Activated CD8-positive, alpha-beta T cell treated with anti-CD3 and anti-CD28 coated beads, Interleukin-2, amount 10 ng/mL, durations not matched to agents 7 days and 5 days (primary cell): Measurements from ENCODE around the gene EIF3D. TPM values are rescaled to one million over a fixed set of nuclear protein-coding genes. Genes with fewer than 3 reads are reported as not detected.

Experiments used
- ATAC-seq: fragments of 150-1000 bp; cut with Tn5 transposase; one replicate; pipeline ENCODE4 v1.10.0; 2021; ENCODE audit warnings: moderate library complexity
- CTCF ChIA-PET: fragments of 350-600 bp; sonication (Branson Sonifier 250); formaldehyde crosslinking; loops from one replicate; lab custom pipeline; 2021; ENCODE audit warnings: antibody characterized with exemption; lab: Charles Lee
- POLR2A ChIA-PET: fragments of 350-600 bp; sonication (Branson Sonifier 250); formaldehyde crosslinking; loops from one replicate; lab custom pipeline; 2021; ENCODE audit warnings: antibody characterized with exemption; lab: Charles Lee
- DNase-seq: peaks from one replicate; pipeline ENCODE4 v3.0.0-alpha.2; 2020
- H3K27ac Mint-ChIP-seq: one replicate; pipeline ENCODE4 v1.8.0; 2021; ENCODE audit warnings: mild to moderate bottlenecking, mixed read lengths
- H3K27me3 Mint-ChIP-seq: one replicate; pipeline ENCODE4 v1.8.0; 2021; ENCODE audit warnings: low read depth, mixed read lengths
- H3K36me3 Mint-ChIP-seq: one replicate; pipeline ENCODE4 v1.8.0; 2021; ENCODE audit warnings: low read depth, mixed read lengths
- H3K4me1 Mint-ChIP-seq: one replicate; pipeline ENCODE4 v1.8.0; 2021; ENCODE audit warnings: low read depth, mixed read lengths
- H3K4me3 Mint-ChIP-seq: one replicate; pipeline ENCODE4 v1.8.0; 2021; ENCODE audit warnings: mild to moderate bottlenecking, mixed read lengths
- H3K9me3 Mint-ChIP-seq: one replicate; pipeline ENCODE4 v1.8.0; 2022; ENCODE audit warnings: mixed read lengths; ENCODE audit not compliant: insufficient read depth
- total RNA-seq, 2 experiments: library from RNA; stranded (reverse); gene quantifications; one replicate each; pipeline ENCODE4 v1.2.3, GENCODE V29; 2021

EIF3D gene
- total RNA-seq, 2 experiments from 2014 or later, result 186 to 190 TPM

DNA sequence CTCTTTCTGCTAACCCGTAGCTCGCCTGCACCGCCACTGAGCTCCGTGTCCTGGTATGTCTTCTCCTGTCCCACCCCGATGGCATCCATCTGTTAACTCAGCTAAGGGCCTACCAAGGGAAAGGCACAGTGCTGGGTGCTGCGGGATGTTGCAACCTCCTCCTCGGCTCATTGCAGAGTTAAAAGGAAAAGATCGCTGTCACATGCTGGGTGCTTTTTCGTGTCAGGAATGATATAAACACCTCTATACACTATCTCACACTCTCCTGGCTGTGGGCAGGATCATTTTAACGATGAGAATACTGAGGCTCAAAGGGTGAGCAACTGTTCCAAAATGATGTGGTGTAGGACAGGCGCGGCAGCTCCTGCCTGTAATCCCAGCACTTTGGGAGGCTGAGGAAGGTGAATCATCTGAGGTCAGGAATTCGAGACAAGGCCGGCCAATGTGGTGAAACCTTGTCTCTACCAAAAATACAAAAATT is 57.6 kb downstream of the EIF3D start:
- H3K36me3 Mint-ChIP-seq, result peaks cover 47% of the 10 kb centered on the region
- no peaks in the 10 kb centered on the region for H3K27me3 Mint-ChIP-seq
- H3K4me3 Mint-ChIP-seq, result no peak overlapping the region
- H3K9me3 Mint-ChIP-seq, result no peaks in the 10 kb centered on the region
- ChIA-PET POLR2A (interaction anchor here (1.1 kb wide), 2 partner anchors 80 to 83 kb away, joined by 3 read pairs; partner anchors contain the start of gene MYH9), CTCF (interaction anchor here (1.0 to 5.8 kb wide), 34 partner anchors 9 to 277 kb away, joined by 3 to 60 read pairs (median 8); partner anchors contain the start of genes FOXRED2 and TXN2)
- peaks cover 35% of the 10 kb centered on the region for H3K4me1 Mint-ChIP-seq
- DNase-seq, result no peak
- no peak for ATAC-seq
- peak overlapping the region; percentile 43 for H3K27ac Mint-ChIP-seq

DNA sequence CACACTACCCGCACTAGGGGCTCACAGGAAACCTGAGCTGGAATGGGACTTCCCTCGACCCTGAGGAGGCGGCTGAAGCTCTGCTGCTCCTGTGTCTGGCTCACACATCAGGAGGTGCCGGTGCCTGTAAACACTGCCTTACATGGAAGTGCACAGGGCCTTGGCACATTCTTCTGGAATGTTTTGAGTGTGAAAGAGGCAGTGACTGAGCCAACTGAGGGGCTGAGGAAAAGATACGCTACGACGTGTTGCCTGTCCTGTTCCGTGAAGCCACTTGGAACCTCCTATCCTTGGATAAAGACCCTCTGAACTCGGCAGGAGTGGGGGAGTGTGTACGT is 58.0 kb downstream of the EIF3D start:
- Mint-ChIP-seq H3K4me1 (peaks cover 39% of the 10 kb centered on the region), H3K36me3 (peaks cover 45% of the 10 kb centered on the region), H3K27me3 (no peaks in the 10 kb centered on the region), H3K4me3 (no peak overlapping the region), H3K27ac (no peak overlapping the region), H3K9me3 (no peaks in the 10 kb centered on the region)
- ChIA-PET POLR2A (interaction anchor here (1.1 kb wide), 2 partner anchors 80 to 83 kb away, joined by 3 read pairs; partner anchors contain the start of gene MYH9), CTCF (interaction anchor here (0.8 to 5.8 kb wide), 36 partner anchors 9 to 276 kb away, joined by 3 to 60 read pairs (median 7); partner anchors contain the start of genes FOXRED2 and TXN2)
- DNase-seq (no peak), ATAC-seq (no peak)

DNA sequence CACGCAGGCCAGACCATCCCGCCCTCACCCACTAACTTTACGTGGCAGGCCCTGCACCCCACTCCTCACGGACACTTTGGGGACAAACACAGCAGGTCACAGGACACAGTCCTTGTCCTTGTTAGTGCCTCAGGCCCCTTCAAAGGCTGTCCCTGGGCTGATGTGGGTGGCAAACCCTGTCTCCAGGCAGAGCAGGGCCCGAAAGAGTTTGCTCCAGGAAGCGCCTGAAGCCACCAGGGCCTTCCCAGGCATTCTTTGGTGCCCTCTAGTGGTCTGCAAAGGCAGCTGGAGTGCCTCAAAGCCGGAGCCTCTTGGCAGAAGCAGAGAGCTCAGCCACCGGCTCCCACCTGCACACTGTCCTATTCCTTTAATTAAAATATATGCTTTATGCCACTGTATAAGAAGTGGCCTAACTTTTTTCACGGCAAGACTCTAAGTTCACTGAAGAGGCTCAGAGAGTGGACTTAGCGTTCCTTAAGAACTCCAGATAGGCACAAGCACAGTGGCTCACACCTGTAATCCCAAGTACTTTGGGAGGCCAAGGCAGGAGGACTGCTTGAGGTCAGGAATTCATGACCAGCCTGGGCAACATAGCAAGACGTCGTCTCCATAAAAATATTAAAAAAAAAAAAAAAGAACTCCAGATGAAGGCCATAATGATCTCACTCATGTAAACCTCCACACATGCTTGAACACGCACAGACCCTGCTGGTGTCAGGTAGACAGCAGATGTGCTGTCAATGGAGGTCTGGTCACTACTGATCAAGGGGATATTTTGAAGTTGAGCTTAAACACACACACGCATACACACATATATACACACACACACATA is 58.6 kb downstream of the EIF3D start:
- peak; percentile 96 for ATAC-seq
- H3K9me3 Mint-ChIP-seq, result no peaks in the 10 kb centered on the region
- H3K27ac Mint-ChIP-seq, result peak overlapping the region; percentile 77
- peak; percentile 90 for DNase-seq
- ChIA-PET POLR2A (interaction anchor here (0.8 to 1.4 kb wide), 5 partner anchors 79 to 142 kb away, joined by 3 read pairs; partner anchors contain the start of gene MYH9), CTCF (interaction anchor here (0.6 to 5.8 kb wide), 49 partner anchors 8 to 276 kb away, joined by 3 to 60 read pairs (median 5); partner anchors contain the start of genes APOL2, FOXRED2 and TXN2)
- H3K4me3 Mint-ChIP-seq, result no peak overlapping the region
- peaks cover 41% of the 10 kb centered on the region for H3K36me3 Mint-ChIP-seq
- peaks cover 41% of the 10 kb centered on the region for H3K4me1 Mint-ChIP-seq
- no peaks in the 10 kb centered on the region for H3K27me3 Mint-ChIP-seq

DNA sequence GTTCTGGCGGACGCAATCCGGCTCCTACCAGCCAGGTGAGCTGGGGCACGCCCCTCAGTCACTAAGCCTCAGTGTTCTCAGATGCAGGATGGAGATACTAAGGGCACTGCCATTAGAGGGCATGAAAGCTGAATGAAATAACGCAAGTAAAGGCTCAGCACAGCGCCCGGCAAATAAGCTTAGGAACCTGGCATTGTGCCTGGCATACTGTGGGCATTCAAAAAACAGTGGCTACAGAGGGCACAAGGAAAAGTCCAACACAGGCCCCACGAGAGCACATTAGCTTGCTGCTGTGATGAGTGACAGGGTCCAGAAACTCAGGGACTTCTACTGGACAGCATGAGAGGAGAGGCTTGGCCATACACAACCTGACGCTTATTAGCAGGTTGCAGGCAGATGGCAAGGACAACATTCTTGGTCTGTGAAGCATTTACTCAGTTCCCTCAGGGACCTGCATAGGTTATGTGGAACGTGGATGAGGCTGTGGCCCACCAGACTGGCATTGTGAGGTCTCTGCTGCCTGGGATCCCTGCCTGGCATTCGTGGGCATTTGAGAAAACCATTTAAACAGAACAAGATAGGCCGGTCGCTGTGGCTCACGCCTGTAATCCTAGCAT is 59.8 kb downstream of the EIF3D start:
- no peak overlapping the region for H3K27ac Mint-ChIP-seq
- ChIA-PET POLR2A (interaction anchor here (0.5 to 1.4 kb wide), 4 partner anchors 64 to 142 kb away, joined by 3 to 4 read pairs (median 3); no protein-coding TSS in a partner anchor), CTCF (interaction anchor here (0.8 to 5.8 kb wide), 8 partner anchors 14 to 248 kb away, joined by 3 to 60 read pairs (median 6); no protein-coding TSS in a partner anchor)
- no peak for ATAC-seq
- H3K4me3 Mint-ChIP-seq, result no peak overlapping the region
- peaks cover 41% of the 10 kb centered on the region for H3K4me1 Mint-ChIP-seq
- peaks cover 32% of the 10 kb centered on the region for H3K36me3 Mint-ChIP-seq
- no peaks in the 10 kb centered on the region for H3K27me3 Mint-ChIP-seq
- DNase-seq, result no peak
- no peaks in the 10 kb centered on the region for H3K9me3 Mint-ChIP-seq

DNA sequence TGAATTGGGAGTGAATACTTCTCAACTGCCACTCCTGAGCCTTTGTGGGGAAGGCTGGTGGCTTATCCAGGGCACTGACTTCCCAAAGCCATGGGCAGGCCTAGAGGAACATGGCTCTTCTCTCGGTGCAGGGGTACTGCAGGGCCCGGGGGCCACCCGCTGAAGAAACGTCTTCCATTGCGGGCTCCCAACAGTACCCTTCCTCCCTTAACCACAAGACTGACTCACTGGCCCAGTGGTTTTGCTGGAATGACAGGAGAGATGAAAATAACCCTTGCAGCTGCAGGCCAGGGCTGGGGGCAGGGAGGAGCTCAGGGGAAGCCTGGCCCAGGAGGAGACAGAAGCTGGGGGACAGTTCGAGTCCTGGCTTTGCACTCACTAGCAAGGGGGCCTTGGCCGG is 61.0 kb downstream of the EIF3D start:
- CTCF ChIA-PET, result interaction anchor here (0.8 to 5.8 kb wide), 4 partner anchors 12 to 170 kb away, joined by 3 to 60 read pairs (median 4); no protein-coding TSS in a partner anchor
- no peaks in the 10 kb centered on the region for H3K27me3 Mint-ChIP-seq
- no peaks in the 10 kb centered on the region for H3K9me3 Mint-ChIP-seq
- peaks cover 41% of the 10 kb centered on the region for H3K4me1 Mint-ChIP-seq
- peaks cover 28% of the 10 kb centered on the region for H3K36me3 Mint-ChIP-seq
- ATAC-seq (no peak), DNase-seq (no peak)
- POLR2A ChIA-PET, result interaction anchor here (1.0 kb wide), 1 partner anchor 137 kb away, joined by 3 read pairs; no protein-coding TSS in a partner anchor
- H3K4me3 Mint-ChIP-seq, result no peak overlapping the region
- peak overlapping the region; percentile 46 for H3K27ac Mint-ChIP-seq

DNA sequence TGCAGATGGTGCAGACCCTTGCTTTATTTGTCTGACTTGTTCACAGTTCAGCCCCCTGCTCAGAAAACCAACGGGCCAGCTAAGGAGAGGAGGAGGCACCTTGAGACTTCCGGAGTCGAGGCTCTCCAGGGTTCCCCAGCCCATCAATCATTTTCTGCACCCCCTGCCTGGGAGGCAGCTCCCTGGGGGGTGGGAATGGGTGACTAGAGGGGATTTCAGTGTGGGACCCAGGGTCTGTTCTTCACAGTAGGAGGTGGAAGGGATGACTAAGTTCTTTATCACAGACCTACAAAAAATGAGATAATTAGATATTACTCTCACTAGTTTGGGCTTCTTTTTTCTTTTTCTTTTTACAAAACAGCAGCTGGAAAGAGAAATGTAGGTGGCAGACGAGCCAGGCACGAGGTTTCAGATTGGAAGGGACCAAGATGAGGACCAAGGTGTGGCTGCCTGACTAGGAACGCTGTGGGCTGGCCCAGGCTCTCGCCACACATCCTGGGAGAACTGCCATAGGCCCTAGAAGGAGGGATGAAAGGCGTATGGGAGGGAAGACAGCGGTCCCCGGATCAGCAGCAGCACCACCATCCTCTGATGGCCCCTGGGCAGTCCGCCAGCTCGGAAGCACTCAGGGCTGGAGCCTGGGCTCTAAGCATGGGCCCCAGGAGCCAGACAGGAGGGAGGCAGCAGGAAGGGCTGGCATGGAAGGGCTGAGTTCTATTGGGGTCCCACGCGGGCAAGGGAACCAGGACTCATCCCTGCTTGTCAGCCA is 61.7 kb downstream of the EIF3D start:
- Mint-ChIP-seq H3K9me3 (no peaks in the 10 kb centered on the region), H3K27me3 (no peaks in the 10 kb centered on the region), H3K4me3 (no peak overlapping the region), H3K27ac (peak overlapping the region; percentile 86), H3K36me3 (peaks cover 22% of the 10 kb centered on the region), H3K4me1 (peaks cover 44% of the 10 kb centered on the region)
- DNase-seq, result no peak
- CTCF ChIA-PET, result interaction anchor here (0.8 to 5.8 kb wide), 6 partner anchors 12 to 167 kb away, joined by 3 to 60 read pairs (median 4); no protein-coding TSS in a partner anchor
- POLR2A ChIA-PET, result interaction anchor here (0.7 to 1.2 kb wide), 3 partner anchors 12 to 136 kb away, joined by 3 to 5 read pairs (median 3); partner anchors contain the start of gene TXN2
- ATAC-seq, result no peak

DNA sequence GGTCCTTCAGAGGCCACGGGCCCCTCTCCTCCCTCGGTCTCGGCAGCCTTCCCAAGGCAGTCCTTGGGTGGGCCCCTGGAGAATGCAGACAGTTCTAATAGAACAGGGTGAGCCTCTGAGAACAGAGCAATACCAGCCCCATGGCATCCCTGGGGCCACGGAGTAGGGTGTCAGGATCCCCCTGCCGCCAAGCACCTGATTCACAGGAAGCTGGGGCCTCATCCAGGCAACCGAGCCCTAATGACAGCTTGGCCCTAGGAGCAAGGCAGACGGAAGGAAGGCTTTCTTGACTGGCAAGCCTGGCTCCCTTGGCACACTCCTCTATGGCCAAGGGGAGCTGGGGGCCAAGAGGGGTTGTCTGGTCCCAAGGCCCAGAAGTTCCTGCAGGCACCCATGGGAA is 62.7 kb downstream of the EIF3D start:
- no peaks in the 10 kb centered on the region for H3K9me3 Mint-ChIP-seq
- H3K36me3 Mint-ChIP-seq, result peaks cover 16% of the 10 kb centered on the region
- H3K27ac Mint-ChIP-seq, result peak overlapping the region; percentile 71
- no peaks in the 10 kb centered on the region for H3K27me3 Mint-ChIP-seq
- no peak for ATAC-seq
- ChIA-PET POLR2A (interaction anchor here (0.7 to 1.2 kb wide), 3 partner anchors 11 to 61 kb away, joined by 3 to 5 read pairs (median 3); partner anchors contain the start of gene TXN2), CTCF (interaction anchor here (0.8 to 1.5 kb wide), 4 partner anchors 113 to 166 kb away, joined by 3 to 4 read pairs (median 3); no protein-coding TSS in a partner anchor)
- peaks cover 45% of the 10 kb centered on the region for H3K4me1 Mint-ChIP-seq
- no peak overlapping the region for H3K4me3 Mint-ChIP-seq
- DNase-seq, result no peak

DNA sequence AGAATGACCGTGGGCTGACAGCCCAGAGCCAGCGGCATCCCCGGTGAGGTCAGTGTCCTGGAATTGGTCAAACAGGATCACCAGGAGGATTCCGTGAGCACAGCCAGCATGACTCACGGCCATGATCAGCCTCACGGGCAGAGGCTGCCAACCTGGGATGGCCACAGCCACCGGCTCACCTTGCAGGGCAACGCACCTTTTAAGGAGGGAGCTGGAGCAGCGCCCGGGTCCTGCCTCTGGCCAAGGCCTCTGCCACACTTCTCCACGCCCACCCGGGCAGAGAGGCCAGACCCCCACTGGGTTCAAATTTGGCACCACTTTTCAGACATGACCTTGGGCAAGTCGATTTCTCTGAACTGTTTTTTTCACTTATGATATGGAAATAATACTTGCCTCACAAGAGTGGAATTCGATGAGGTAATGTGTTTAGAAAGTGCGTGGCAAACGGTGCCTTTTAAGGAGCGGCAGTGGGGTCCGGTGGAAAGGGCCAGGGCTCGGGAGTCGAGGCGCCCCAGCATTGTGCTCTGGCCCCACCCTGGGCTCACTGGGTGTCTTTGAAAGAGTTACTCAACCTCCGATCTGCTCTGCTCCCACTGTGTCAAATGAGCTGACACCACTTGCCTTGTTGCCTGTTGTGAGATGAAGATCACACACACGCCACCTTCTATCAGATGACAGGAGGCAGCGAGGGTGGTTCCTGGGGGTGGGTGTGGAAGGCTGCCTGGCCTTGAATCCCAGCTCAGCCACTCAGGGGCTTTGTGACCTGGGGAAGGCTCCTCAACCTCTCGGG is 63.5 kb downstream of the EIF3D start:
- Mint-ChIP-seq H3K27ac (peak overlapping the region; percentile 52), H3K4me3 (no peak overlapping the region), H3K36me3 (peaks cover 15% of the 10 kb centered on the region), H3K4me1 (peaks cover 40% of the 10 kb centered on the region), H3K9me3 (no peaks in the 10 kb centered on the region), H3K27me3 (no peaks in the 10 kb centered on the region)
- ATAC-seq, result no peak
- ChIA-PET CTCF (interaction anchor here (1.1 to 1.5 kb wide), 2 partner anchors 164 to 165 kb away, joined by 3 to 4 read pairs; no protein-coding TSS in a partner anchor), POLR2A (interaction anchor here (1.1 to 2.0 kb wide), 2 partner anchors 16 to 61 kb away, joined by 3 to 5 read pairs; partner anchors contain the start of gene TXN2)
- no peak for DNase-seq

DNA sequence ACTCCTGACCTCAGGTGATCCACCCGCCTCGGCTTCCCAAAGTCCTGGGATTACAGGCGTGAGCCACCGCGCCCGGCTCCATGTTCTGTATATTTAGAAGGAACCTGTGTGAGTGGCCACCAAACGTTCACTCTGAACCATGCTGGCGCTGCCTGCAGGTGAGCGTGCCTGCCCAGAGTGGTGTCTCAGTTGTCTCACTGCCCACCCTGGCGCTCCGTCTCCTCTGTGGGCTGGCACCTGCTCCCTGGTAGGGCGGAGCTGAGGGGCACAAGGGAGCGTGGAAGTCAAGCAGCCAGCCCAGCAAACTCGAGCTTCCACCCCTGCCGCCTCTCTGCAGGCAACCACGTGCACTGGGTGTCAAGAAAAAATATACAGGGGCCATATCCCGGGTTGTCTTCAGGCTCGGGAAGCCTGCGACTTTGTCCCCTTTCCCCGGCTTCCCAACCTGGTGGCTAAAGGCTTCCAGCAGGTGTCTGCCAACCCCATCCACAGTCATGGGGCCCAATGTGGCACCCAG is 64.2 kb downstream of the EIF3D start:
- no peak overlapping the region for H3K27ac Mint-ChIP-seq
- H3K4me1 Mint-ChIP-seq, result peaks cover 34% of the 10 kb centered on the region
- DNase-seq (no peak), ATAC-seq (no peak)
- H3K9me3 Mint-ChIP-seq, result no peaks in the 10 kb centered on the region
- ChIA-PET CTCF (no interaction called here), POLR2A (interaction anchor here (2.0 kb wide), 1 partner anchor 17 kb away, joined by 5 read pairs; the partner anchor contains the start of gene TXN2)
- peaks cover 11% of the 10 kb centered on the region for H3K36me3 Mint-ChIP-seq
- no peak overlapping the region for H3K4me3 Mint-ChIP-seq
- no peaks in the 10 kb centered on the region for H3K27me3 Mint-ChIP-seq

DNA sequence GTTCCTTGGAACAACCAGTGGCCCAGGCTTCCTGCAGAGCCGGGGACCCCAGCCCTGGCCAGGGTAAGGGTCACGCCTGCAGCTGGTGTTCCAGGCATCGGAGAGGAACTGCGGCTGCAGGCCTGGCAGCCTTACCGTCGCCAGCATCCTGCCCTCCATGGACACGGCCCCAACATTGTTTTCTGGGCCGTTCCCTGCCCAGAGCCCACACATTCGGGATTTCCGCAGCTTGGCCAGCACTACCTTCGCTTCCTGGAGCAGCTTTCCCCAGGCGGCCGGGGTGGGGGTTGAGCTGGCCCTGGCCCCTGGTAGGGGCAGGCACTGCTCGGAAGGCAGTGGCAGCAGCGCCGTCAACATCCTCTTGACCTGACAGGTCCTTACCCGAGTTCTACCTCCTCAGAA is 65.2 kb downstream of the EIF3D start:
- CTCF ChIA-PET, result interaction anchor here (1.2 to 1.3 kb wide), 2 partner anchors 9 to 14 kb away, joined by 3 read pairs; no protein-coding TSS in a partner anchor
- no peak overlapping the region for H3K4me3 Mint-ChIP-seq

More for the DNA sequence above, 65.2 kb downstream of the EIF3D start:
- H3K27ac Mint-ChIP-seq, result no peak overlapping the region
- DNase-seq, result no peak
- peaks cover 31% of the 10 kb centered on the region for H3K4me1 Mint-ChIP-seq
- H3K36me3 Mint-ChIP-seq, result peaks cover 6% of the 10 kb centered on the region
- H3K27me3 Mint-ChIP-seq, result no peaks in the 10 kb centered on the region
- POLR2A ChIA-PET, result interaction anchor here (2.0 kb wide), 1 partner anchor 18 kb away, joined by 5 read pairs; the partner anchor contains the start of gene TXN2
- no peak for ATAC-seq
- H3K9me3 Mint-ChIP-seq, result no peaks in the 10 kb centered on the region
